Common myeloid progenitor, CD34-positive (primary cell): ENCODE results near the gene ZFYVE1.
"Not testable (repeated sequence)": the region's sequence is repeated elsewhere in the genome, so short reads cannot be mapped to it uniquely, and the experiment has no call there.

Source experiments
- CTCF ChIA-PET: fragments of 350-600 bp; sonication (Branson Sonifier 250); formaldehyde crosslinking; loops from one replicate; lab custom pipeline; 2021; ENCODE audit warnings: antibody characterized with exemption; lab: Charles Lee
- POLR2A ChIA-PET: fragments of 350-600 bp; sonication (Branson Sonifier 250); formaldehyde crosslinking; loops from one replicate; lab custom pipeline; 2021; ENCODE audit warnings: antibody characterized with exemption; lab: Charles Lee
- DNase-seq, 3 donors: peaks; one replicate each; pipeline versions ENCODE4 v3.0.0 to v3.0.0-alpha.2; 2013
- H3K27ac ChIP-seq, 2 experiments: 1 replicate in 1 of 2; 2 replicates in 1 of 2; pipeline ENCODE4 v1.7.0; 2013; ENCODE audit warnings: inconsistent platforms in 2 of 2, low read length in 2 of 2, mild to moderate bottlenecking in 2 of 2, low read depth in 1 of 2, moderate library complexity in 1 of 2; ENCODE audit not compliant: severe bottlenecking in 2 of 2, insufficient read depth in 1 of 2, poor library complexity in 1 of 2
- H3K27me3 ChIP-seq, 5 experiments: replicated peaks in 2 of 5; 1 replicate in 3 of 5; 2 replicates in 2 of 5; pipeline versions ENCODE4 v1.6.1 to v1.7.0; 2013; ENCODE audit warnings: low read length in 4 of 5, mild to moderate bottlenecking in 2 of 5, moderate library complexity in 2 of 5, inconsistent platforms in 1 of 5; ENCODE audit not compliant: insufficient read depth in 5 of 5, control insufficient read depth in 4 of 5
- H3K36me3 ChIP-seq, 4 experiments: 1 replicate in 2 of 4; 2 replicates in 2 of 4; pipeline versions ENCODE4 v1.6.1 to v1.7.0; 2013; ENCODE audit warnings: low read length in 3 of 4, control low read depth in 1 of 4, mild to moderate bottlenecking in 1 of 4; ENCODE audit not compliant: control insufficient read depth in 4 of 4, insufficient read depth in 4 of 4
- H3K4me1 ChIP-seq, 4 experiments: 1 replicate in 3 of 4; 2 replicates in 1 of 4; pipeline versions ENCODE4 v1.6.1 to v1.7.1; 2013; ENCODE audit warnings: low read length in 3 of 4, mild to moderate bottlenecking in 3 of 4, control low read depth in 1 of 4, inconsistent platforms in 1 of 4, moderate library complexity in 1 of 4; ENCODE audit not compliant: control insufficient read depth in 4 of 4, insufficient read depth in 4 of 4; ENCODE audit errors: control extremely low read depth in 1 of 4
- H3K4me3 ChIP-seq, 7 experiments: 1 replicate in 4 of 7; 2 replicates in 3 of 7; pipeline versions ENCODE4 v1.5.1 to v1.7.0; 2013; ENCODE audit warnings: mild to moderate bottlenecking in 7 of 7, low read length in 6 of 7, moderate library complexity in 6 of 7, inconsistent platforms in 2 of 7, low read depth in 2 of 7, control low read depth in 1 of 7; ENCODE audit not compliant: insufficient read depth in 4 of 7, control insufficient read depth in 1 of 7; ENCODE audit errors: extremely low read depth in 1 of 7
- H3K9me3 ChIP-seq, 5 experiments: 1 replicate in 4 of 5; 2 replicates in 1 of 5; pipeline versions ENCODE4 v1.6.1 to v1.7.1; 2013; ENCODE audit warnings: low read length in 4 of 5, mild to moderate bottlenecking in 2 of 5, inconsistent platforms in 1 of 5, low read depth in 1 of 5, moderate library complexity in 1 of 5; ENCODE audit not compliant: control insufficient read depth in 4 of 5, insufficient read depth in 2 of 5; ENCODE audit errors: control extremely low read depth in 1 of 5
- WGBS: methylation state at CpG from one replicate; pipeline ENCODE4 v1.1.5; 2013; ENCODE audit not compliant: insufficient coverage; 5-methylcytosine and 5-hydroxymethylcytosine counted together

ZFYVE1 gene

DNA sequence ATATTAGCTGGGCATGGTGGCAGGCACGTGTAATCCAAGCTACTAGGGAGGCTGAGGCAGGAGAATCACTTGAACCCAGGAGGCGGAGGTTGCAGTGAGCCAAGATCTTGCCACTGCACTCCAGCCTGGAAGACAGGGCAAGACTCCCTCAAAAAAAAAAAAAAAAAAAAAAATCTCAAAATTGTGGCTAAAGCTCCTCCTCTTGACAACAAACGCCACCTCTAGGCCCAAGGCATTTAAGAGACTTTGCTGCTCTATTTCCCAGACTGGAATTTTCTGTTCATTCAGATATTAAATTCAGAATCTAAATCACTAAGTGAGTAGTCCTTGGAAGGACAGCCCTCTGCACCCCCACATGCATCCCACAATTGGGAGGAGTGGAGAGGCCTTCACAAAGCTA, 1.4 kb downstream of the ZFYVE1 start:
- peaks cover 5 to 31% (median 18%) of the 10 kb centered on the region in 4 experiments for H3K36me3 ChIP-seq
- H3K4me1 ChIP-seq = peaks cover 8 to 21% (median 11%) of the 10 kb centered on the region in 4 experiments
- no peak for DNase-seq
- H3K27ac ChIP-seq = no peak overlapping the region
- no peaks in the 10 kb centered on the region for H3K27me3 ChIP-seq
- CTCF ChIA-PET = interaction anchor here (1.1 to 1.7 kb wide), 2 partner anchors 51 to 111 kb away, joined by 3 to 4 read pairs; partner anchors contain the start of gene PSEN1
- POLR2A ChIA-PET = interaction anchor here (1.1 kb wide), 1 partner anchor 33 kb away, joined by 5 read pairs; the partner anchor contains the start of gene RBM25
- 94% methylated on average over 2 of the region's 3 CpGs for WGBS
- no peaks in the 10 kb centered on the region for H3K9me3 ChIP-seq
- H3K4me3 ChIP-seq = peak overlapping the region in 5 of 7 experiments; percentile 70 to 93 (median 92)

DNA sequence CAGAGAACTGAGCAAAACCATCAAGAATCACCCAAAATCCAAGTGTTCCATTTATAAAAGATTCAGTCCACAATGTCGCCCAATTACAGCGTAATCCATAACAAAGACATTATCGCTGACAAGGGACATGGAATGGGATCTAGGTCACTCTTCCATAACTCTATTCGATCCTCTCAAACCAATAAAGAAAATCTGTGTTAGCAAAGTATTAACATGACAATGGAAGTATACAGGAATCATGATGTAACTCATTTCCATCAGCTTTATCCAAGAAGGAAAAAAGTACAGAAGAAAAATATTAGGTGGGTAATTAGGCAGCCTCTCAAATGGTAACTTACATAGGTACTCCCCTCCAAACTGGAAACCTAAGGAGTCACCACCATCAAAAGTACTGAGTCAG, 4.9 kb downstream of the ZFYVE1 start:
- no peaks in the 10 kb centered on the region for H3K27me3 ChIP-seq
- no peak overlapping the region for H3K4me3 ChIP-seq
- ChIA-PET CTCF (interaction anchor here (0.9 to 1.7 kb wide), 2 partner anchors 9 to 36 kb away, joined by 3 to 5 read pairs; partner anchors contain the start of gene RBM25), POLR2A (no interaction called here)
- no peak overlapping the region for H3K27ac ChIP-seq
- H3K4me1 ChIP-seq = peaks cover 5 to 17% (median 7%) of the 10 kb centered on the region in 4 experiments
- peaks cover 12 to 42% (median 24%) of the 10 kb centered on the region in 4 experiments for H3K36me3 ChIP-seq
- WGBS = no CpG with 5 or more reads among the region's 4 CpGs
- no peaks in the 10 kb centered on the region for H3K9me3 ChIP-seq
- no peak for DNase-seq

DNA sequence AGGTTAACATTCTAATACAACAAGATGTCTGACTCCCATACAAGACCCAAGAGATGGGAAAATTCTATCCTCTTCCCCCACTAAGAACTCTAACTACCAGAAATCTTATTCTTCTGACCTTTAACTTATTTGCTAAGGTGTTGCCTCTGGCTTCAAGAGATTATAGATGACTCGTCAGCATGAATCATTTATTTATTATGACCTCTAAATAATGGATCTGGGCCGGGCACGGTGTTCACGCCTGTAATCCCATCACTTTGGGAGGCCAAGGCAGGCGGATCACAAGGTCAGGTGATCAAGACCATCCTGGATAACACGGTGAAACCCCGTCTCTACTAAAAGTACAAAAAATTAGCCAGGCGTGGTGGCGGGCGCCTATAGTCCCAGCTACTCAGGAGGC, 10.9 kb downstream of the ZFYVE1 start:
- CTCF ChIA-PET, H3K4me1 ChIP-seq, H3K27me3 ChIP-seq, H3K9me3 ChIP-seq, DNase-seq, H3K27ac ChIP-seq, POLR2A ChIA-PET, H3K4me3 ChIP-seq: not testable (repeated sequence)
- 95% methylated on average over 8 of the region's 10 CpGs for WGBS
- H3K36me3 ChIP-seq = peaks cover 10 to 46% (median 23%) of the 10 kb centered on the region in 4 experiments

DNA sequence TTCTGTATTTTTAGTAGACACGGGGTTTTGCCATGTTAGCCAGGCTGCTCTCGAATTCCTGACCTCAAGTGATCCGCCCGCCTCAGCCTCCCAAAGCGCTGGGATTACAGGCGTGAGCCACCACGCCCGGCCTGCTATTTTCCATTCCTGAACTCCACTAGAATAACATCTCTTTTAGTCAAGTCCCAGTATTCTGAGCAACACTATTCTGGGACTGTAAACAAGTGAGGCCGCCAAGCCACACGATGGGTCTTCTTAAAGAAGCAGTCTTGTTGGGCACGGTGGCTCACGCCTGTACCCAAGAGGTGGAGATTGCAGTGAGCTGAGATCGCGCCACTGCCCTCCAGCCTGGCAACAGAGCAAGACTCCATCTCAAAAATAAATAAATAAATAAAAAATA, 11.4 kb downstream of the ZFYVE1 start:
- CTCF ChIA-PET, H3K27ac ChIP-seq, H3K9me3 ChIP-seq, DNase-seq, H3K4me1 ChIP-seq, H3K4me3 ChIP-seq, POLR2A ChIA-PET, H3K27me3 ChIP-seq: not testable (repeated sequence)
- H3K36me3 ChIP-seq = peaks cover 10 to 42% (median 23%) of the 10 kb centered on the region in 4 experiments
- 100% methylated on average over 8 of the region's 14 CpGs for WGBS

DNA sequence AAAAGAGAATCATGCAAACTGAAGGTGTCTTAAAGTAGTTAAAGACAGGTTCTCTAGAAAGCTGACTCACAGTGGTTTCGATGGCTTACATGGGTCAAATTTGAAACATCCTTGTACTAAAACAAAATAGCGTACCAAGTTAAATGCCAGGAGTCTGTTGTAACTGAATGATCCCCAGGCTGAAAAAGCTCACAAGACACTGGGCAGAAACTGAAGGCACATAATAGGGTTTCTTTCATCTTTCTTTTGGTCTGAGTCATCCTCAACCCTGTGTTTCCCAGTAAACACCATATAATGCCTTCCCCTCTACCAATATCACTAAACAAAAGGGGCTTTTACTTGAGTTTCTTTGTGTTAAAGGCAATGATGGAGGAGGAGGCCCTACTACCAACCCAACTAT, 12.8 kb downstream of the ZFYVE1 start:
- no peak for DNase-seq
- no peak overlapping the region for H3K4me3 ChIP-seq
- H3K36me3 ChIP-seq = peaks cover 10 to 44% (median 25%) of the 10 kb centered on the region in 4 experiments
- CTCF ChIA-PET = no interaction called here
- 69% methylated on average over 2 of the region's 2 CpGs for WGBS
- no peaks in the 10 kb centered on the region for H3K27me3 ChIP-seq
- POLR2A ChIA-PET = no interaction called here
- no peaks in the 10 kb centered on the region for H3K4me1 ChIP-seq
- no peak overlapping the region for H3K27ac ChIP-seq
- no peaks in the 10 kb centered on the region for H3K9me3 ChIP-seq

DNA sequence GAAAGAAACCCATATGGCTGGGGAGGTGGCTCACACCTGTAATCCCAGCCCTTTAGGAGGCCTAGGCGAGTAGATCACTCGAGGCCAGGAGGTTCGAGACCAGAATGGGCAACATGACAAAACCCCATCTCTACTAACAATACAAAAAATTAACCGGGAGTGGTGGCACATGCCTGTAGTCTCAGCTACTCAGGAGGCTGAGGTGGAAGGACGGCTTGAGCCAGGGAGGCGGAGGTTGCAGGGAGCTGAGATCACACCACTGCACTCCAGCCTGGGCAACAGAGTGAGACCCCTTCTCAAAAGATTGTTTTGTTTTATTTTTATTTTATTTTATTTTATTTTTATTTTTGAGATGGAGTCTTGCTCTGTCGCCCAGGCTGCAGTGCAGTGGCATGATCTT, 15.7 kb downstream of the ZFYVE1 start:
- 100% methylated on average over 1 of the region's 7 CpGs for WGBS
- CTCF ChIA-PET = not testable (repeated sequence)

DNA sequence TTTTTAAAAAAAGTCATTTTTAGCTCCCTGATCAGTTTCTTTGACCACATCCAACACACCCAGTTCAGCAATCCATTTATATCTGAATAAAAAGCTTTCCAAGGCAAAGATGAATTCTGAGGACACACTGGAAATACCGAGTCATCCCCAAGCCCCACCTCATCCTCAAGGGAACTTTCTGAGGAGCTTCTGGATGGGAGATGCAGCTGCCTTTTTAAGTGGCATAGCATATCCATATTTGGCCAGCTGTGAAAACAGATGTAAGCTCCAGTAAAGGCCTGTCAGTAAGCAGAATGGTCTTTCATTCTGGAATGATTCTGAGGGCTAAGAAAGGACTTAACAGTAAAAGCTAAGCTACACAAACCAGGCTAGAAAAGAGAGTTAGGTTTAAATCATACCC, 18.4 kb downstream of the ZFYVE1 start:
- CTCF ChIA-PET = interaction anchor here (0.6 to 1.3 kb wide), 2 partner anchors 11 to 38 kb away, joined by 3 read pairs; no protein-coding TSS in a partner anchor
- Histone ChIP-seq H3K27me3 (no peaks in the 10 kb centered on the region), H3K27ac (no peak overlapping the region), H3K36me3 (peaks cover 5 to 41% (median 22%) of the 10 kb centered on the region in 4 experiments), H3K4me1 (no peaks in the 10 kb centered on the region), H3K9me3 (no peaks in the 10 kb centered on the region), H3K4me3 (no peak overlapping the region)
- no peak for DNase-seq
- 100% methylated on average over 1 of the region's 1 CpG for WGBS
- POLR2A ChIA-PET = interaction anchor here (0.6 kb wide), 1 partner anchor 1089 kb away, joined by 3 read pairs; no protein-coding TSS in a partner anchor

More for the DNA sequence above, 15.7 kb downstream of the ZFYVE1 start:
- H3K4me3 ChIP-seq, H3K4me1 ChIP-seq, DNase-seq, H3K27me3 ChIP-seq, H3K27ac ChIP-seq, H3K9me3 ChIP-seq, POLR2A ChIA-PET: not testable (repeated sequence)
- peaks cover 3 to 42% (median 19%) of the 10 kb centered on the region in 4 experiments for H3K36me3 ChIP-seq
